ENCODE measurements around the gene GLB1L3.

The GLB1L3 gene

DNA sequence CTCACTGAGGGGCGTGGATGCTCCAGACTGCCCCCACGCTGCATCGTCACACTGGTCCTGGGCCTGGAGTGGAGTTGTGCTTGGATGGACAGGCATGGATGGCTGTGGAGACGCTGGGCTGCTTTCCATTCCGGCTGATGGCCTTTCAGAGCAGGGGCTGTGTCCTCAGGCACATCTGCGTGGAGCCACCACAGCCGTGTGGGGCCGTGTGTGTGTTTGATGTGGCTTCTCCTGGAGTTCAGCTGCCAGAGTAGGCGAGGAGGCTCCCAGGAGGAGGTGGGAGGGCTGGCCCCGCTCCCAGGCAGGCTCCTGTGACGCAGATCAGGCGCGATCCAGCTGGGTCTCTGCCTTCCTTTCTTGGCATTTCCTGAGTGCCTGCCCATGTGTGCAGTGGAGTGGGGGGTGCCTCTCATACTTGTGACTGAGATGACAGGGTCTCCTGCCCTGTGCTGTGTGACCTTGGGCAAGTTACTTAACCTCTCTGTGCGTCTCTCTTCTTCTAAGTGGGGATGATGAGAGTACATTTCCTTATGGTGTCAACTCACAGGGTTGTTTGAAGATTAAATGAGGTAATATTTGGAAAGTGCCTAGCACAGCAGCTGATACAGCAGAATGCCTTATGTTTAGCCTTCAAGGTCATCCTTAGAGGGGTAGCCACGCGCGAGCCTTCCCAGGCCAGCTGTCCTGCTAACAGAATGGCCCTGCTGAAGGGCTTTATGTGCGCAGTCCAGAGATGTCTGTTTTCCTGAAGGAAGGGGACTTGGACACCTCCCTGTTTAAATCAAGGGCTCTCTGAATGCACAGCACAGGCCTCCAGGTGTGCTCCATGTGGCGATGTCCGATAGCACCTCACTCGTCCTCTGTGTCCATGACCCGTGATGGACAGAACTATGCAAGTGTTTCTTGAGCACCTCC lies 89.1 kb downstream of the GLB1L3 start:
- DNase-seq = no peak

DNA sequence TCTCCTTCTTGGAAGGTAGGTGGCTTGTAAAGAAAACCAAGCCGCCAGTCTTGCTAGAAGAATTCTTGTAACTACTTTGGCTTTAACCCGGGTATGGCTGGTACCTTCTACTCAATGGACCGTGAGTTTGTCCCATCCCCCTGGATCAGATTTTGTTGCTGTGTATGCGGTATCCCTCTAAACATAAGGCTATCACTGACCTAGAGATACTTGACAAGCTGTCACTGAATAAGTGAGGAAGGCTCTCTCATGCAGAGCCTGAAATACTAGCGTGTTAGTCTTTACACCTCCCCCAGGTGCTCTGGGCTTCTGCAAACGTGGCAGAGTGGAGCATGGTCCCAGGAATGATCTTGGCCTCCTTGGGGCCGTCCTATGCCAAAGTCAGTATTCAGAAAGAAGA lies 90.1 kb downstream of the GLB1L3 start:
- DNase-seq = no peak

DNA sequence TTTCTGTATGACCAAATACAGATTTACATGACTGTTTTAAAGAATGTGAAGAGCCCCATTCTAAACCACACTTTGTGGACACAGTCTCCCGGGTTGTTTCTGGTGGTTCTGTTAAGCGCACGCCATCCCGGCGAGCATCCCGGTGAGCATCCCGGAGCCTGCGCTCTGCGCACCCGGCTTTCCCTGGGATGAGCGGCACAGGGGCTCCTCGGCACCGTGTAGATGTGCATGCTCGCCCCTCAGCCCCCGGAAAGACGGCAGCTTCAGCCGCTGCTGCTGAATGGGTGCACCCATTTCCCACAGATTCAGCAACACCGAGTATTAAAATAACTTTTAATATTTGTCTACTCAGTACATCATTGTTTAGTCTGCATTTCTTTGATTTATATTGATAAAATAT lies 91.6 kb downstream of the GLB1L3 start:
- DNase-seq = no peak

Measured in NCI-H2029 treated with DMSO at 0.1 percent for 48 hours (cell line).